Keratinocyte (primary cell): ENCODE measurements around the gene C10orf90. TPM values are rescaled to one million over a fixed set of nuclear protein-coding genes. Genes with fewer than 3 reads are reported as not detected.

Experiments used
- DNase-seq: peaks from one replicate; pipeline ENCODE4 v3.0.0-alpha.2; 2011; ENCODE audit warnings: low read depth, missing footprints, low spot score
- FAIRE-seq: peaks from 2 replicates; lab custom pipeline; 2011; peaks lifted over from hg19 to GRCh38; lab: Jason Lieb, UNC
- H2AFZ ChIP-seq: 2 replicates; pipeline ENCODE4 v1.6.0; 2012; ENCODE audit warnings: low read length, control low read depth, inconsistent platforms; ENCODE audit not compliant: control insufficient read depth
- H3K27ac ChIP-seq: 2 replicates; pipeline ENCODE4 v1.5.1; 2011; ENCODE audit warnings: low read length; ENCODE audit not compliant: control insufficient read depth, insufficient read depth
- H3K27me3 ChIP-seq: 3 replicates; pipeline ENCODE4 v1.6.0; 2011; ENCODE audit warnings: low read length; ENCODE audit not compliant: control insufficient read depth, insufficient read depth; ENCODE audit errors: extremely low read depth
- H3K36me3 ChIP-seq, 2 experiments: 2 replicates in 1 of 2; 3 replicates in 1 of 2; pipeline ENCODE4 v1.5.1; 2011; ENCODE audit warnings: low read length in 2 of 2, mild to moderate bottlenecking in 1 of 2; ENCODE audit not compliant: control insufficient read depth in 2 of 2, insufficient read depth in 2 of 2; ENCODE audit errors: extremely low read depth in 1 of 2
- H3K4me1 ChIP-seq: 3 replicates; pipeline ENCODE4 v1.5.1; 2011; ENCODE audit warnings: low read length; ENCODE audit not compliant: control insufficient read depth, insufficient read depth; ENCODE audit errors: extremely low read depth
- H3K4me2 ChIP-seq: 3 replicates; pipeline ENCODE4 v1.6.0; 2011; ENCODE audit warnings: low read depth, low read length; ENCODE audit not compliant: control insufficient read depth, insufficient read depth; ENCODE audit errors: extremely low read depth
- H3K4me3 ChIP-seq, 3 experiments: fragments of 200-600 bp in 1 of 3; sonication (generic) in 1 of 3; 2 replicates in 2 of 3; 3 replicates in 1 of 3; pipeline ENCODE4 v1.5.1; 2011 to 2016; ENCODE audit warnings: low read length in 3 of 3, mild to moderate bottlenecking in 3 of 3, control low read depth in 2 of 3, inconsistent platforms in 1 of 3, low read depth in 1 of 3, mixed read lengths in 1 of 3, mixed run types in 1 of 3, moderate library complexity in 1 of 3; ENCODE audit not compliant: control insufficient read depth in 2 of 3, insufficient read depth in 2 of 3; ENCODE audit errors: extremely low read depth in 1 of 3
- H3K79me2 ChIP-seq: 2 replicates; pipeline ENCODE4 v1.6.0; 2012; ENCODE audit warnings: low read length; ENCODE audit not compliant: control insufficient read depth, insufficient read depth
- H3K9ac ChIP-seq: 3 replicates; pipeline ENCODE4 v1.6.0; 2011; ENCODE audit warnings: low read length; ENCODE audit not compliant: control insufficient read depth, insufficient read depth; ENCODE audit errors: extremely low read depth
- H3K9me1 ChIP-seq: 3 replicates; pipeline ENCODE4 v1.6.0; 2011; ENCODE audit warnings: low read length; ENCODE audit not compliant: control insufficient read depth, insufficient read depth; ENCODE audit errors: extremely low read depth
- H3K9me3 ChIP-seq: 2 replicates; pipeline ENCODE4 v1.5.1; 2012; ENCODE audit warnings: low read depth, low read length; ENCODE audit not compliant: control insufficient read depth
- H4K20me1 ChIP-seq: 3 replicates; pipeline ENCODE4 v1.6.0; 2011; ENCODE audit warnings: low read length; ENCODE audit not compliant: control insufficient read depth, insufficient read depth; ENCODE audit errors: extremely low read depth
- CTCF ChIP-seq, 3 experiments: IDR thresholded peaks in 1 of 3; conservative IDR thresholded peaks in 1 of 3; optimal IDR thresholded peaks in 1 of 3; 2 replicates in 2 of 3; 3 replicates in 1 of 3; pipeline versions ENCODE3 to v1.5.1; 2011; ENCODE audit warnings: low read length in 3 of 3, mild to moderate bottlenecking in 3 of 3, moderate library complexity in 2 of 3, control low read depth in 1 of 3, inconsistent platforms in 1 of 3; ENCODE audit not compliant: insufficient read depth in 2 of 3; ENCODE audit errors: extremely low read depth in 1 of 3
- EZH2 ChIP-seq: IDR thresholded peaks from one replicate; pipeline ENCODE4 v1.6.1; 2012; ENCODE audit warnings: inconsistent platforms, mild to moderate bottlenecking, low read length, moderate library complexity
- dilution Hi-C: fragments of 300-500 bp; cut with MboI; formaldehyde crosslinking; loops from one replicate; pipeline ENCODE4 v1.7.0; 2020; ENCODE audit warnings: low sequenced_read_pairs; ENCODE audit not compliant: extremely low pct_ligation_motif_present
- polyA plus RNA-seq, 5 experiments: library from polyadenylated mRNA; depleted of rRNA in 3 of 5; stranded (reverse) in 3 of 5; stranded (forward) in 1 of 5; unstranded in 1 of 5; fragments of >200 nt; gene quantifications; 1 replicate in 1 of 5; 2 replicates in 3 of 5; 3 replicates in 1 of 5; pipeline versions ENCODE4 v1.2.1 to v1.2.3, GENCODE V29; 2011 to 2012; ENCODE audit warnings: missing spikeins in 2 of 5, low read depth in 1 of 5, low replicate concordance in 1 of 5

C10orf90 gene
- polyA plus RNA-seq, 1 donor (not counting 4 experiments of a cell fraction or from before 2014, with no cell fraction given), result not detected

GRCh38 chr10:126617208-126617607 lies 53.3 kb downstream of the C10orf90 start:
- Histone ChIP-seq H4K20me1 (no peaks in the 10 kb centered on the region), H3K79me2 (no peaks in the 10 kb centered on the region), H3K9me3 (no peaks in the 10 kb centered on the region), H3K4me1 (no peaks in the 10 kb centered on the region), H3K4me2 (no peak overlapping the region), H3K27me3 (no peaks in the 10 kb centered on the region), H3K27ac (no peak overlapping the region), H3K4me3 (no peak overlapping the region), H3K36me3 (no peaks in the 10 kb centered on the region), H3K9me1 (no peaks in the 10 kb centered on the region), H3K9ac (no peak overlapping the region), H2AFZ (no peak overlapping the region)
- TF ChIP-seq CTCF (optimal IDR thresholded peaks at IDR 0.05 in 1 of 3, IDR thresholded peaks at IDR 0.05 in 1 of 3, conservative IDR thresholded peaks at IDR 0.05 in 1 of 3; ENCODE audit: extremely low read depth in 1 of 3, insufficient read depth in 2 of 3, low read length in 3 of 3) (no peak), EZH2 (no peak)
- no peak for FAIRE-seq
- dilution Hi-C loops, result no loop called here
- no peak for DNase-seq

GRCh38 chr10:126616737-126617136 lies 53.8 kb downstream of the C10orf90 start:
- Histone ChIP-seq H3K27me3 (no peaks in the 10 kb centered on the region), H2AFZ (no peak overlapping the region), H3K4me1 (no peaks in the 10 kb centered on the region), H3K79me2 (no peaks in the 10 kb centered on the region), H3K27ac (no peak overlapping the region), H3K9me1 (no peaks in the 10 kb centered on the region), H3K4me2 (no peak overlapping the region), H4K20me1 (no peaks in the 10 kb centered on the region), H3K4me3 (no peak overlapping the region), H3K9me3 (no peaks in the 10 kb centered on the region), H3K9ac (no peak overlapping the region), H3K36me3 (no peaks in the 10 kb centered on the region)
- dilution Hi-C loops, result no loop called here
- FAIRE-seq (no peak), DNase-seq (no peak)
- TF ChIP-seq EZH2 (no peak), CTCF (optimal IDR thresholded peaks at IDR 0.05 in 1 of 3, IDR thresholded peaks at IDR 0.05 in 1 of 3, conservative IDR thresholded peaks at IDR 0.05 in 1 of 3; ENCODE audit: extremely low read depth in 1 of 3, insufficient read depth in 2 of 3, low read length in 3 of 3) (no peak)
